Measurements from ENCODE around the gene MYRFL. TPM values are rescaled to one million over a fixed set of nuclear protein-coding genes. Genes with fewer than 3 reads are reported as not detected.

The MYRFL gene
- total RNA-seq, 2 donors from 2014 or later, result 0.15 to 0.55 TPM

DNA sequence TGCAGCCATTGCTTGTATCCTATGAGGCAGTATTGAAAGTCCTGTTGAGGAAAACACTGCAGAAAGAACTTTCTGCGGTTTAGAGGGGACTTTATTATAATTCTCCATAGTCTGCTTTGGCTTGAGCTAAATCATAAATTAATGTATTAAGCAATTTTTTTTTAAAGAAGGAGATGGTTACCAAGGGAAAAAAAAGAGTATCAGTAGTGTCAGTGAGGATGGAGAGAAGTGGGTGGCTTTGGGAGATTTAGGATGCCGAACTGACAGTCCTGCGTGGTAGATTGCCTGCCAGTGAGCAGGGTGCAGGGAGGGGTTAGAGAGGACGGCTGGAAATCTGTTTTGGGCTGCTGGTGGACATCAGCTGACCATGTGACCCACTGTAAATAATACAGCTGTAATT lies 96.8 kb downstream of the MYRFL start:
- Mint-ChIP-seq H3K4me1 (peaks cover 18% of the 10 kb centered on the region), H3K36me3 (ENCODE audit: low read depth) (peaks cover 5% of the 10 kb centered on the region), H3K27me3 (ENCODE audit: insufficient read depth) (no peaks in the 10 kb centered on the region), H3K4me3 (no peak overlapping the region), H3K27ac (no peak overlapping the region), H3K9me3 (peaks cover 6% of the 10 kb centered on the region)
- TF ChIP-seq, protein P1, sequence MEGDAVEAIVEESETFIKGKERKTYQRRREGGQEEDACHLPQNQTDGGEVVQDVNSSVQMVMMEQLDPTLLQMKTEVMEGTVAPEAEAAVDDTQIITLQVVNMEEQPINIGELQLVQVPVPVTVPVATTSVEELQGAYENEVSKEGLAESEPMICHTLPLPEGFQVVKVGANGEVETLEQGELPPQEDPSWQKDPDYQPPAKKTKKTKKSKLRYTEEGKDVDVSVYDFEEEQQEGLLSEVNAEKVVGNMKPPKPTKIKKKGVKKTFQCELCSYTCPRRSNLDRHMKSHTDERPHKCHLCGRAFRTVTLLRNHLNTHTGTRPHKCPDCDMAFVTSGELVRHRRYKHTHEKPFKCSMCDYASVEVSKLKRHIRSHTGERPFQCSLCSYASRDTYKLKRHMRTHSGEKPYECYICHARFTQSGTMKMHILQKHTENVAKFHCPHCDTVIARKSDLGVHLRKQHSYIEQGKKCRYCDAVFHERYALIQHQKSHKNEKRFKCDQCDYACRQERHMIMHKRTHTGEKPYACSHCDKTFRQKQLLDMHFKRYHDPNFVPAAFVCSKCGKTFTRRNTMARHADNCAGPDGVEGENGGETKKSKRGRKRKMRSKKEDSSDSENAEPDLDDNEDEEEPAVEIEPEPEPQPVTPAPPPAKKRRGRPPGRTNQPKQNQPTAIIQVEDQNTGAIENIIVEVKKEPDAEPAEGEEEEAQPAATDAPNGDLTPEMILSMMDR (conservative IDR thresholded peaks at IDR 0.05), result no peak
- no peak overlapping the region for H3K4me3 ChIP-seq (ENCODE audit: low read length)
- no peaks in the 10 kb centered on the region for H3K36me3 ChIP-seq (ENCODE audit: control insufficient read depth, insufficient read depth, low read length)
- H3K4me1 ChIP-seq (ENCODE audit: control insufficient read depth, insufficient read depth, low read length), result peaks cover 5% of the 10 kb centered on the region
- H3K9me3 ChIP-seq (ENCODE audit: control insufficient read depth, low read length), result no peaks in the 10 kb centered on the region
- H3K27me3 ChIP-seq (ENCODE audit: control insufficient read depth, insufficient read depth, low read length, poor library complexity, severe bottlenecking), result no peaks in the 10 kb centered on the region
- no peak overlapping the region for H3K9ac ChIP-seq (ENCODE audit: extremely low read depth, low read length, poor library complexity, severe bottlenecking)
- H3K27ac ChIP-seq (ENCODE audit: low read depth, low read length), result no peak overlapping the region
- no peak for DNase-seq
- WGBS, 2 experiments (ENCODE audit: insufficient coverage in 1 of 2, insufficient read length in 1 of 2), result 94% methylated on average over 4 of the region's 4 CpGs; no CpG with 5 or more reads in 1 of the 2 experiments

DNA sequence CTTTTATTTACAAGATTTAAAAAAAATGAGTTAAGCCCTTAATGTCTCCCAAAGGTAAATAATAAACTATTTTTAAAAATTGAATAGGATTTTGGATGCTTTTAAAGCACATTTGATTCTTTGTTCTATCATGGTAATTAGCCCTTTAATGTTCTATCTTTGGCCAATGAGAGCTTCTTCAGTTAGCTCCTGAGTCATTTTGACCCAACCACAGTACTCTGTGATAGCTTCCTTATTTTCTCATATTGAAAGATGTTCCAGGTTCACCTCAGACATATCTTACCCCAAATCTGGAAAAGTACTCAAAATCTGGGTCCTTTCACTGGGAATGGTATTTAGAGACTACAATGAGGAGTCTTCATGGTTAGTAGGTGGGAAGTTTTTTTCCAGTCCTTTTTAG lies 98.0 kb downstream of the MYRFL start:
- Histone ChIP-seq H3K9me3 (ENCODE audit: control insufficient read depth, low read length) (no peaks in the 10 kb centered on the region), H3K36me3 (ENCODE audit: control insufficient read depth, insufficient read depth, low read length) (no peaks in the 10 kb centered on the region), H3K4me3 (ENCODE audit: low read length) (no peak overlapping the region), H3K9ac (ENCODE audit: extremely low read depth, low read length, poor library complexity, severe bottlenecking) (no peak overlapping the region), H3K27ac (ENCODE audit: low read depth, low read length) (no peak overlapping the region), H3K27me3 (ENCODE audit: control insufficient read depth, insufficient read depth, low read length, poor library complexity, severe bottlenecking) (no peaks in the 10 kb centered on the region), H3K4me1 (ENCODE audit: control insufficient read depth, insufficient read depth, low read length) (peaks cover 5% of the 10 kb centered on the region)
- Mint-ChIP-seq H3K27me3 (ENCODE audit: insufficient read depth) (no peaks in the 10 kb centered on the region), H3K4me3 (no peak overlapping the region), H3K9me3 (peaks cover 5% of the 10 kb centered on the region), H3K27ac (no peak overlapping the region), H3K36me3 (ENCODE audit: low read depth) (peaks cover 5% of the 10 kb centered on the region), H3K4me1 (peaks cover 23% of the 10 kb centered on the region)
- DNase-seq, result no peak
- TF ChIP-seq, protein P1 (conservative IDR thresholded peaks at IDR 0.05), result no peak

DNA sequence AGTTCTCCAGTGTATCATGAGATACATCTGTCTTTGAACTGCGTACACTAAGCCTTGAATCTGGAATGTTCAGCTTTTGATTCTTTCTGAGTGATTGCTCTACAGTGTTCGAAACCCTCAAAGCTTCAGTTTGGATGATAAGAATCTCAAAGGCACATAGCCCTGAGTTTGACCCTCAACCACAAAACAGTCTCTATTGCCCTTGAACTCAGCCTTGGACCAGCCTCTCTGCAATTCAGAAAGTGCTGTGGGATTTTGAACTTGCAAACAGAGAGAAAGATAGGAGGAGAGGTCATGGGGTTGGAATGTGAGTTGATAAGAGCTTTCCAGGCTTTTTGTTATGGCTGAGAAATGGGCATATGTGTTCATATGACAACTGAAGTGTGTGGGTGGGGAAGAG lies 100.3 kb downstream of the MYRFL start:
- Histone ChIP-seq H3K27me3 (ENCODE audit: control insufficient read depth, insufficient read depth, low read length, poor library complexity, severe bottlenecking) (no peaks in the 10 kb centered on the region), H3K27ac (ENCODE audit: low read depth, low read length) (no peak overlapping the region), H3K9me3 (ENCODE audit: control insufficient read depth, low read length) (no peaks in the 10 kb centered on the region), H3K4me3 (ENCODE audit: low read length) (no peak overlapping the region), H3K36me3 (ENCODE audit: control insufficient read depth, insufficient read depth, low read length) (no peaks in the 10 kb centered on the region), H3K9ac (ENCODE audit: extremely low read depth, low read length, poor library complexity, severe bottlenecking) (no peak overlapping the region), H3K4me1 (ENCODE audit: control insufficient read depth, insufficient read depth, low read length) (peaks cover 5% of the 10 kb centered on the region)
- no peak for DNase-seq
- H3K4me3 Mint-ChIP-seq, result no peak overlapping the region
- H3K4me1 Mint-ChIP-seq, result peaks cover 39% of the 10 kb centered on the region
- H3K36me3 Mint-ChIP-seq (ENCODE audit: low read depth), result no peaks in the 10 kb centered on the region
- no peaks in the 10 kb centered on the region for H3K9me3 Mint-ChIP-seq
- no peaks in the 10 kb centered on the region for H3K27me3 Mint-ChIP-seq (ENCODE audit: insufficient read depth)
- 95 to 100% methylated on average over 2 of the region's 2 CpGs for WGBS, 2 experiments (ENCODE audit: insufficient coverage in 1 of 2, insufficient read length in 1 of 2)
- peak overlapping the region; percentile 16 for H3K27ac Mint-ChIP-seq
- TF ChIP-seq, protein P1 (conservative IDR thresholded peaks at IDR 0.05), result no peak
